Activated T-helper 9 cell treated with anti-CD3 and anti-CD28 coated beads, Interleukin-2, amount 50 U/mL, for 16 hours (primary cell): Measurements from ENCODE around the gene RIPOR2.
"Not testable (repeated sequence)": the region's sequence is repeated elsewhere in the genome, so short reads cannot be mapped to it uniquely, and the experiment has no call there.

Source experiments
- DNase-seq: peaks from one replicate; pipeline ENCODE4 v3.0.0-alpha.2; 2020; ENCODE audit warnings: low read depth

Gene RIPOR2

GRCh38 chr6:24951811-24952299 is 16.1 kb upstream of the RIPOR2 start:
- no peak for DNase-seq

GRCh38 chr6:24950218-24950941 is 14.6 kb upstream of the RIPOR2 start:
- no peak for DNase-seq

- no peak for DNase-seq
Measured at GRCh38 chr6:24949020-24949569, 13.3 kb upstream of the RIPOR2 start.

GRCh38 chr6:24948261-24948660 is 12.5 kb upstream of the RIPOR2 start:
- not testable (repeated sequence) for DNase-seq

GRCh38 chr6:24947636-24948035 is 11.9 kb upstream of the RIPOR2 start:
- no peak for DNase-seq

GRCh38 chr6:24945054-24945453 is 9.3 kb upstream of the RIPOR2 start:
- no peak for DNase-seq

GRCh38 chr6:24943774-24944173 is 8.0 kb upstream of the RIPOR2 start:
- no peak for DNase-seq

- no peak for DNase-seq
Measured at GRCh38 chr6:24940311-24940917, 4.7 kb upstream of the RIPOR2 start.

GRCh38 chr6:24936641-24937317 is 1.0 kb upstream of the RIPOR2 start:
- DNase-seq = peak; percentile 41

- DNase-seq = no peak
Measured at GRCh38 chr6:24933868-24934401, 1.8 kb downstream of the RIPOR2 start.

GRCh38 chr6:24933266-24933665 is 2.5 kb downstream of the RIPOR2 start:
- no peak for DNase-seq

- no peak for DNase-seq
Measured at GRCh38 chr6:24932832-24933231, 2.9 kb downstream of the RIPOR2 start.

- no peak for DNase-seq
Measured at GRCh38 chr6:24931718-24932691, 3.8 kb downstream of the RIPOR2 start.

- no peak for DNase-seq
Measured at GRCh38 chr6:24931296-24931695, 4.5 kb downstream of the RIPOR2 start.

GRCh38 chr6:24930431-24930871 is 5.3 kb downstream of the RIPOR2 start:
- no peak for DNase-seq

GRCh38 chr6:24929242-24929641 is 6.5 kb downstream of the RIPOR2 start:
- no peak for DNase-seq

GRCh38 chr6:24927985-24928745 is 7.6 kb downstream of the RIPOR2 start:
- DNase-seq = no peak

- no peak for DNase-seq
Measured at GRCh38 chr6:24927277-24927955, 8.3 kb downstream of the RIPOR2 start.

- not testable (repeated sequence) for DNase-seq
Measured at GRCh38 chr6:24926647-24927046, 9.1 kb downstream of the RIPOR2 start.

- DNase-seq = no peak
Measured at GRCh38 chr6:24926192-24926591, 9.6 kb downstream of the RIPOR2 start.
